Activated CD8-positive, alpha-beta memory T cell treated with anti-CD3 and anti-CD28 coated beads, Interleukin-2, amount 50 U/mL, for 4 hours (primary cell): ENCODE data around the gene HLA-DMB.

Source experiments
- DNase-seq: peaks from one replicate; pipeline ENCODE4 v3.0.0-alpha.2; 2020

The HLA-DMB gene

GRCh38 chr6:32971581-32972352 is 30.9 kb upstream of the HLA-DMB start:
- DNase-seq = peak; percentile 99

DNA sequence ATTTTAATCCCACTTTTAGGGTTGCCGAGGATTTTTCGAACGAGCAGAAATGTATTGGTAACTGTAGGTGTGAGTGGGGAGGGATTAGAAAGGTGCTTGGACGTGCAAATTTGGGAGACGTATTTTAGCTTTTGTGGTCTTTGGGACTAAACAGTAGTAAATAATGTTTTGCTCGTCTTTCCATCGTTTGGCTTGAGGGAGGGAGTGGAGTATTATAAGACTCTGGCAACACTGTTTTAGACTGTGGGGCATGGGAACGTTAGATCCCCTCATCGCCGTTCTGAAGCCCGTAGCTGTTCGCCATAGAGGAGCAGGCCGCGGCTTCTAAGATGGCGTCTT is 30.4 kb upstream of the HLA-DMB start:
- DNase-seq = no peak

DNA sequence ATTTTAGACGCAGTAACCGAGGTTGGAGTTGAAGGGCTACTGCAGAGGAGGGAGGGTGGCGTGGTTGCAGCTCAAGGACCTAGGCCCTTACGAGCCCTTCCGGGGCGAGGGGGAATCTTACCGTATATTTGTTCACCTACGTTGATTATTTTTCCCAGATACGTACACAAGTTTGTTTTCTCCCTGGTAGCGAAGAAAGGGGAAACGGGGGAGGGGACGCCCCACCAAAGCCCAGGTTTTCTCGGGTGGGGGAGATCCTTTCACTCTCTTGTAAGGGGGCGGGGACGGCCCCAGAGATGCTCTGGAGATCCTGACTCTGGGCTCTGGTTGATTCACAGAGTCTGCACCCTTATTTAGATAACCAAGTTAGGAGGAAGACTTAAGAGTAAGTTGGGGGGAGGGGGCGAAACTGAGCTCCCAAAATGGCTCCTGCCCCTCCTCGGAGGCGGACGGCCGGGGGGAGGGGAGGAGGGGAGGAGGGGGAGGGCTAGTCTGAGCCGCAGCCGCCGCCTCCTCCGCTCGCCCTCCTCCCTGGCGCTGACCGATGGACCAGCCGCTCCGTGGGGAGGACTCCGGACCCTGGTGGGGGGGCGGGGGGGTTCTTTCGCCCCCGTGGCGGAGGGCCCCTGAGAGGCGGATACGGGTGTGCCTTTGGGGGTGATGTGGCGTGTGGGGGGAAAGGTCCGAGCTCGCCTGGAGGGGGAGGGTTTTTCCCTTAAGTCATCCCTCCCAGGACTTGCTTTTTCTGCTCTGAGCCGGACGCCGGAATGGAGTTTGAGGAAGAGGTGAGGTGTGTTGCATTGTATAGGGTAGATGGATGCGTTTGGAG is 29.8 kb upstream of the HLA-DMB start:
- DNase-seq = peak; percentile 75

- peak; percentile 67 for DNase-seq
Measured at GRCh38 chr6:32969685-32970412, 29.0 kb upstream of the HLA-DMB start.

GRCh38 chr6:32968867-32969684 is 28.2 kb upstream of the HLA-DMB start:
- DNase-seq = peak; percentile 49

DNA sequence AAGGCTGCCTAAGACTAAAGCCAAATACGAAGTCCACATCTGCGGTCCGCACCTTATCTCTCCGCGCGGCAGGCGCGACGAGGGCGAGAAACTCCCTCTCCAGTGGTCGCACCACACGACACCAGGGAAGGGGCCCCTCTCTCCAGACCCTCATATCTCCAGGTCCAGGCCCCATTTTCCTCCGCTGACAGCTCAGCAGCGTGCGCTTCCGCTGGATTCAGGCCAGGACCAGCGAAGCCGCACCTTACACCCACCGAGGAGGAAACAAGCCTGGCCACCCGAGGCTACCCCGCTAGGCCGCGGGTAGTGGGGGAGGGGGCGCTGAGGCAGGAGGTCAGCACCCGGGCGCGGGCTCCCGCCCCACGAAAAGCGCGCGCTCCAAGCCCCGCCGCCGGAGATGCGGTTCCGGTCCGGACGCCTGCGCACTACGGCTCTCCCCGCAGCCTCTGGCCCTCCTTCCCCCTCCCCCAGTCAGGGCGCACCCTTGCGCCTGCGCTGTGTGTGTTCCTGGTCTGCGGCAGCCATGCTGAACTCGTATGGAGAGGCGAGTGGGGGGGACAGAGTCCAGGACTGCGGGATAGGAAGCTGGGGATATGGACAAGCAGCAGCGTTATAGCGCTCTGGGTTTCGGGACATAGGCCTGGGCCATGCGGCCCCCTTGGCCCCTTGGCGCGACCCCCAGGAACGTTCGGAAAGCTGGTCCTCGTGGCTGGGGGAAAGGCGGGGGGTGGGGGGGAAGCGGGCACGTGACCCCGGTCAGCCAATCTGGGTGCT is 27.5 kb upstream of the HLA-DMB start, which contains the start of gene BRD2:
Gene BRD2, plus strand, starts transcription at position 502 of the 774 bp plus-strand sequence. CDS start 4,305 bp downstream, outside the sequence.
- peak; percentile 95 for DNase-seq

- no peak for DNase-seq
Measured at GRCh38 chr6:32967151-32968091, 26.6 kb upstream of the HLA-DMB start.

GRCh38 chr6:32964776-32965175 is 23.9 kb upstream of the HLA-DMB start:
- no peak for DNase-seq

- no peak for DNase-seq
Measured at GRCh38 chr6:32963866-32964265, 23.0 kb upstream of the HLA-DMB start.

DNA sequence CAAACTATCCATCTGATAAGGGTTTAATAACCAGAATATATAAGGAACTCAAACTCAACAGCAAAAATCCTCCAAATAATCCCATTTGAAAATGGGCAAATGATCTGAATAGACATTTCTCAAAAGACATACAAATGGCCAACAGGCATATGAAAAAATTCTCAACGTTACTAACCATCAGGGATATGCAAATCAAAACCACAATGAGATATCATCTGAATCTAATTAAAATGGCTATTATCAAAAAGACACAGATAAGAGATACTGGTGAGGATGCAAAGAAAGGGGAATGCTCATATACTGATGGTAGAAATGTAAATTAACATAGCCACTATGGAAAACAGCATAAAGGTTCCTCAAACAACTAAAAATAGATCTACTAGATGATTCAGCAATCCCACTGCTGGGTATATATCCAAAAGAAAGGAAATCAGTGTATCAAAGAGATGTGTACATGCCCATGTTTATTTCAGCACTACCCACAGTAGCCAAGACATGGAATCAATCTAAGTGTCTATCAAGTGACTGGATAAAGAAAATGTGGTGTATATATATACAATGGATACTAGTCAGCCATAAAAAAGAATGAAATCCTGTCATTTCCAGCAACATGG is 21.5 kb upstream of the HLA-DMB start:
- no peak for DNase-seq

GRCh38 chr6:32960563-32960962 is 19.7 kb upstream of the HLA-DMB start:
- DNase-seq = no peak

- DNase-seq = no peak
Measured at GRCh38 chr6:32956176-32956575, 15.3 kb upstream of the HLA-DMB start.

DNA sequence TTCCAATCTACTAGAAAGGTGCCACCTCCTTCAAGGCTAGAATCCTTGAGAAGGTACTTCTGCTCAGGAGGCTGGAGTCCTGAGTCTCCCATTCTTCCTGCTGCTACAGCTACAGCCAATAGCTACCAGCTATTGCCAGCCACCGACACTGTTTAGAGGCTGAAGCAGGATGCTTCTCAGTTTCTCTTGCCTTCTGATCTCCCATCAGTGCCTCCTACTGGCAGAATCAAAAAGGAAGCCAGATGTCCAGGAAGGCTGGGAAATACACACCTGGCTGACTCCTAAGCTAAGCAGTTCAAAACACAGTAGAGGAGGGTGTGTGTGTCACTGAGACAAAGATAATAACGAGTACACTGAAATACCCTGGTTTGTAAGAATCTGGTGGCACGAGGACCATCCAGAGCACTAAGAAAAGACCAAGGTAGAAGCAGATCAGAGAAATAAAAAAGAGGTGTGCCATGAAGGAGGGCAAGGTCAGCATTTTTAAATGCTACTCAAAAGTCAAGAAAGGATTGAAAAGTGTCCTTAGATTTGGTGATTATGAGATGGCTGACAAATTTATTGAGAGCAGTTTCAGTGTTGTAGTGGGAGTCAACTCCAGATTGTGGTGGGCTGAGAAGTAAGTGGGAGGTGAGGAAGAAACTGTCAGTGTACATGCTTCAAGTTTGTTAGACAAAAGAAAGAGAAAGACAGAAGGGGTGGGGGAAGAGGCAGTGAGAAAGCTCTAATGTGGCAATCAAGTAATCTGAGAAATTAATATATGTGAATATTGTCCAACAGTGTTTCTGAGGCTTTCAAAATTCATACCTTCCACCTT is 14.4 kb upstream of the HLA-DMB start:
- DNase-seq = no peak

- no peak for DNase-seq
Measured at GRCh38 chr6:32954267-32954666, 13.4 kb upstream of the HLA-DMB start.

GRCh38 chr6:32953775-32954174 is 12.9 kb upstream of the HLA-DMB start:
- no peak for DNase-seq

- peak; percentile 70 for DNase-seq
Measured at GRCh38 chr6:32952817-32953739, 12.2 kb upstream of the HLA-DMB start, which contains the start of gene HLA-DMA. HLA-DMA (minus strand) TSS chr6:32953097; CDS start chr6:32953036, 61 bp downstream.

GRCh38 chr6:32950449-32950848 is 9.6 kb upstream of the HLA-DMB start:
- DNase-seq = no peak

- DNase-seq = no peak
Measured at GRCh38 chr6:32950010-32950409, 9.2 kb upstream of the HLA-DMB start.
